ENCODE results near the gene C1QTNF2. TPM values are rescaled to one million over a fixed set of nuclear protein-coding genes. Genes with fewer than 3 reads are reported as not detected.
A peak's percentile ranks its signal among the peaks of the same experiment; 100 is the strongest.

C1QTNF2 gene
- total and polyA plus RNA-seq, 2 of the 4 experiments (the other 2 are of a cell fraction) = 0.72 to 1.2 TPM

- in situ Hi-C loops (cut with MboI; ENCODE audit: low sequenced_read_pairs) = loop anchor here (25.0 kb wide), 1 partner anchor 896 kb away; no protein-coding TSS in a partner anchor
- CTCF ChIA-PET = no interaction called here
- WGBS, 2 experiments (ENCODE audit: extremely low coverage in 2 of 2, insufficient read length in 1 of 2) = 62% methylated on average over 2 of the region's 3 CpGs; no CpG with 5 or more reads in 1 of the 2 experiments
Measured at GRCh38 chr5:160333721-160334120, 36.7 kb downstream of the C1QTNF2 start.

More at GRCh38 chr5:160333721-160334120, 36.7 kb downstream of the C1QTNF2 start:
- no peak overlapping the region for H2AFZ ChIP-seq (replicated peaks; ENCODE audit: low read length, poor library complexity)
- H2BK15ac ChIP-seq (ENCODE audit: low read depth, low read length) = no peak overlapping the region
- H3K79me1 ChIP-seq (ENCODE audit: low read depth in 1 of 2, low read length in 2 of 2) = no peaks in the 10 kb centered on the region
- dilution Hi-C loops (cut with HindIII; ENCODE audit: low sequenced_read_pairs, unreplicated experiment) (no loop called here), intact Hi-C loops (cut with micrococcal nuclease) (no loop called here)
- POLR2A ChIA-PET (ENCODE audit: unreplicated experiment) = no interaction called here
- H3K9me1 ChIP-seq (ENCODE audit: insufficient read depth, low read length) = peaks cover 3% of the 10 kb centered on the region; the same call in 1 of the 2 replicates
- no peak overlapping the region for H3K23ac ChIP-seq (ENCODE audit: low read depth, low read length)
- TF ChIP-seq CHD1 (IDR thresholded peaks at IDR 0.05; ENCODE audit: low read depth, low read length) = no peak
- no peak for TF ChIP-seq MAZ (IDR thresholded peaks at IDR 0.05; ENCODE audit: borderline replicate concordance, low read depth, low read length)
- no peak for TF ChIP-seq RAD21 (IDR thresholded peaks at IDR 0.05; ENCODE audit: low read length)
- peak; percentile 93 for TF ChIP-seq CEBPB (IDR thresholded peaks at IDR 0.05; ENCODE audit: low read depth, low read length)
- peak; percentile 48; the same call in 1 of the 2 replicates for TF ChIP-seq FOS (IDR thresholded peaks at IDR 0.05; ENCODE audit: low read depth, low read length)
- no peak for TF ChIP-seq RCOR1 (IDR thresholded peaks at IDR 0.05; ENCODE audit: insufficient replicate concordance, low read length)
- no peak for TF ChIP-seq NFE2L2 (IDR thresholded peaks at IDR 0.05; ENCODE audit: low read depth, low read length)
- TF ChIP-seq BHLHE40 (IDR thresholded peaks at IDR 0.05; ENCODE audit: low read depth, low read length) = no peak
- peaks cover 8% of the 10 kb centered on the region for H3K27me3 ChIP-seq (ENCODE audit: control insufficient read depth, insufficient read depth, low read length)
- H3K56ac ChIP-seq (ENCODE audit: extremely low read depth, insufficient read depth, low read length) = no peak overlapping the region
- no TSS peak for BruUV-seq (replicated peaks)
- no peak overlapping the region for H3K27ac ChIP-seq (ENCODE audit: insufficient read depth, low read length)
- no peak overlapping the region for H4K91ac ChIP-seq (ENCODE audit: insufficient read depth, low read depth, low read length)
- no peak overlapping the region for H3K14ac ChIP-seq (replicated peaks; ENCODE audit: low read depth, low read length)
- no peaks in the 10 kb centered on the region for H4K20me1 ChIP-seq (ENCODE audit: insufficient read depth, low read length)
- DNase-seq = peak; percentile 63
- no peak overlapping the region for H2BK5ac ChIP-seq (ENCODE audit: low read depth, low read length, poor library complexity, severe bottlenecking)
- no peak overlapping the region for H2BK120ac ChIP-seq (ENCODE audit: low read depth, low read length)
- peak overlapping the region; percentile 16; the same call in 1 of the 2 replicates for H3K18ac ChIP-seq (ENCODE audit: low read depth, low read length)
- peaks cover 5% of the 10 kb centered on the region for H3K4me1 ChIP-seq (ENCODE audit: control insufficient read depth, insufficient read depth, low read length)
- H2AK9ac ChIP-seq (replicated peaks; ENCODE audit: low read depth, low read length, poor library complexity) = no peak overlapping the region
- no peak overlapping the region for H3K4ac ChIP-seq (ENCODE audit: low read depth, low read length)
- H4K5ac ChIP-seq (ENCODE audit: low read depth, low read length) = no peak overlapping the region; the same call in 1 of the 2 replicates
- H3K36me3 ChIP-seq (ENCODE audit: control insufficient read depth, insufficient read depth, low read length) = no peaks in the 10 kb centered on the region
- H2AK5ac ChIP-seq (ENCODE audit: low read depth, low read length) = peak overlapping the region; percentile 51; the same call in 1 of the 2 replicates
- no peak overlapping the region for H4K8ac ChIP-seq (ENCODE audit: low read depth in 2 of 2, low read length in 2 of 2)
- no peak overlapping the region for H3K4me3 ChIP-seq (ENCODE audit: insufficient read depth, low read depth, low read length)
- H2BK20ac ChIP-seq (ENCODE audit: low read depth, low read length) = no peak overlapping the region
- no peaks in the 10 kb centered on the region for H3K9me3 ChIP-seq (ENCODE audit: control insufficient read depth, insufficient read depth, low read length)
- ATAC-seq (ENCODE audit: low read depth) = peak; percentile 49
- H3K4me2 ChIP-seq (ENCODE audit: low read depth, low read length) = no peak overlapping the region
- no peak overlapping the region for H3K9ac ChIP-seq (ENCODE audit: low read depth, low read length)
